ENCODE data around the gene CAD.
"Not testable (repeated sequence)": the region's sequence is repeated elsewhere in the genome, so short reads cannot be mapped to it uniquely, and the experiment has no call there.

CAD gene

DNA sequence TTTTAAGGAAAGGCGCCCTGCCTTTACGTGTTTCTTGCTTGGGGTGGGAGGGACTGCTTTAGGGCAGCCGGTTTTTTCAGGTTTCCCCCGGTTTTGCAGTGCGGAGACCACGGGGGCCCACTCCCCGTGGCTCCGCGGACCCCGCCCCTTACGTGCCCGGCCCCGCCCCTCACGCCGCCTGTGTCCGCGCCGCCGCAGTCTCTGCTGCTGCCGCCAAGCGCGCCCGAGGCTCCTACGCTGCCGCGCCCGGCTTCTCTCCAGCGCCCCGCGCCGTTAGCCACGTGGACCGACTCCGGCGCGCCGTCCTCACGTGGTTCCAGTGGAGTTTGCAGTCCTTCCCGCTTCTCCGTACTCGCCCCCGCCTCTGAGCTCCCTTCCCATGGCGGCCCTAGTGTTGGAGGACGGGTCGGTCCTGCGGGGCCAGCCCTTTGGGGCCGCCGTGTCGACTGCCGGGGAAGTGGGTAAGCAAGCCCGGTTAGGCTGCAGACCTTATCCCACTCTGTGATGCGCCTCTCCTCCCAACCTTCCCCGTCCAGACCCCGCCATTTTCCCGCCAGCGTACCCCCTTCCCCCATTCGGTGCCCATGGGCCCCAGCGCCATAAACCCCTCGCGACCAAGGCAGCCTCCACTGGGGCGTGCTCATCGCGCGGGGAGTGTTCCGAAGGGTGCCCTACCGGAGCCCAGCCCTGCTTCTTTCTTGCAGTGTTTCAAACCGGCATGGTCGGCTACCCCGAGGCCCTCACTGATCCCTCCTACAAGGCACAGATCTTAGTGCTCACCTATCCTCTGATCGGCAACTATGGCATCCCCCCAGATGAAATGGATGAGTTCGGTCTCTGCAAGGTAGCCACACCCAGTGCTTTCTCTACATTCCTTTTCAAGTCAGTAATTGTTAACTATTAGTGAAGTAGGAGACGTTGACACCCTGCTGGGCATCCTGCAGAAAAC, at the start of gene CAD:
Gene CAD (plus strand): TSS at position 197 of the 949 bp plus-strand sequence. CDS start 183 bp downstream, at position 380.
- peak; percentile 88 for DNase-seq

DNA sequence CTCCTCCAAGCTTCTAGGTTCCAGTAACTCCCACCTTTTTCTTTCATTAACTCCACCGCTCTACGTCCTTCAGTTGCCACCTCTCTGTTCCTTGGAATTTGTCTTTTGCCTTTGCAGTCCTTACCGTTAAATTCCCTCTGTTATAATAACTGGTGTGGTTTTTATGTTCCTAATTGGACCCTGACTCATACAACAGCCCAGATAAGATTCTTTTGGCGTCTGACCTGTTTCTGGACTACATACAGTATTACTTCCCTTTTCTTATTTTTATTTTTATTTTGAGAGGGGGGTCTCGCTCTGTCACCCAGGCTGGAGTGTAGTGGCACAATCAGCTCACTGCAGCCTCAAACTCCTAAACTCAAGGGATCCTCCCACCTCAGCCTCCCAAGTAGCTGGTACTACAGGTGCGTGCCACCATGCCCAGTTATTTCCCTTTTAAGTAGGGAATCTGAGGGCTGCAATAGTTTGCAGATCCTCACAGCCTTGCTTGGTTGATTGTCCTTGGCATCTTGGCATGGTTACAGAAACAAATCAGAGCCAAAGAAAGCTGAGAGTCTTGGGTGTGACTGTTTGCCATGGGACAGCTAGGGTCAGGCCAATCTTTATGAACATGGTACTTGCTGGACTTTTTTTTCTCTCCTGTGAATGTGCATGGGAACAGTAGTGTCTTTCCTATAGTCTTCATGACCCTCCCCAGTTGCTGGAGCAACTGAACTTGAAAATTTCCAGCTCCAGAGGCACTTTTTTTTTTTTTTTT, 46.4 kb upstream of the CAD start:
- DNase-seq: no peak

DNA sequence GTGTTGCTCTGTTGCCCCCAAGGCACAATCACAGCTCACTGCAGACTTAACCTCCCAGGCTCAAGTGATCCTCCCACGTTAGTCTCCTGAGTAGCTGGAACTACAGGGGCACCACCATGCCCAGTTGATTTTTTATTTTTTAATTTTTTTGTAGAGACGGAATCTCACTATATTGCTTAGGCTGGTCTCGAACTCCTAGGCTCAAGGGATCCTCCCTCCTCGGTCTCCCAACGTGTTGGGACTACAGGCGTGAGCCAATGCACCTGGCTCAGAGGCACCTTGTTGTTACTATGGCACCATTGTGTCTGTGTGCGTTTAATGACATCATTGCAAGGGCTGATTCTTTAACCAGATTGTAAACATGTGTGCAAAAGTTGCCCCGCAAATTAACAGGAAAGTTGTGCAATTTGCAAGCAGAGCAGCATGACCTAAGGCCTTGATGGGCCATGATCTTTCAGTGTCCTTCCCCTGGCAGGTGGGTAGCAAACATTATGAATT, 45.8 kb upstream of the CAD start:
- DNase-seq: no peak

DNA sequence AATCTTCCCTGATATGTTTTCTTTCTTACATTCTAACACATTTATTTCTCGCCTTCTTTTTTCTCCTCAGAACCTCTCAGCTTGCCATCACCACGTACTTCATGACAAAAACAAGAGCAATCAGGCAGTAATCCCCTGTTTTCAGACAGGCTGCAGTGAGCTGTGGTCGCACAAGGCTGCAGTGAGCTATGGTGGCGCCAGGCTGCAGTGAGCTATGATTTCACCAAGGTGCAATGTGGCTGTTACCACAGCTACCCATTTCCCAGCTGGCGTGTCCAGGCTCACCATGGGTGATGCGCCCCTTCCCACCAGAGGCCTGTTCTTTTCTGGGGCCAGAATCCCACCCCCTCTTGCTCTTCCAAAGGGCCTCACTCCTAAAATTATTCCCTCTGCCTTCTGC, 42.5 kb upstream of the CAD start:
- DNase-seq: no peak

DNA sequence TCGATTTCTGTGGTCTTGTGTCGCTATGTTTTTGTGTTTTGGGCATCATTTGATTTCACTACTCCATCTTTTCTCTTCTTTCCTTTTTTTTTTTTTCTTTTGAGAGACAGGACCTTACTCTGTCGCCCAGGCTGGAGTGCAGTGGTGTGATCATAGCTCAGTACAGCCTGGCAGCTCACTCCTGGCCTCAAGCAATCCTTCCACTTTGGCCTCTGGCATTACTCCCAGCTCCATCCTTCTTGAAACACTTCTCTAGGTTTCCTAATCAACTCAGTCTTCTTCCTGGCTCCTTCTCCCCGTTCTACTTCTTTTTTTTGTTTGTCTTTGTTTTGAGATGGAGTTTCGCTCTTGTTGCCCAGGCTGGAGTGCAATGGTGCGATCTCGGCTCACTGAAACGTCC, 41.8 kb upstream of the CAD start:
- no peak for DNase-seq

DNA sequence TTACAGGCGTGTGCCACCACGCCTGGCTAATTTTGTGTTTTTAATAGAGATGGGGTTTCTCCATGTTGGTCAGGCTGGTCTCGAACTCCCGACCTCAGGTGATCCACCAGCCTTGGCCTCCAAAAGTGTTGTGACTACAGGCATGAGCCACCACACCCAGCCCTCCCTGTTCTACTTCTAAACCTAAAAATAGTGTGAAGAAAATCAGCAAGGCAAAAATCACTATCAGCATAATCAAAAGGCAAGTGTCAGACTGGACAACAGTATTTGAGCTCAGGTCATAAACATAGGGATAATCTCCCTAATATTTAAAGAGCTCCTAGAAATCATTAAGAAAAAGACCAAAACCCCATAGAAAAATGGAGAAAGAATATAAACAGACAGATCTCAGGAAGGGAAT, 41.4 kb upstream of the CAD start:
- DNase-seq: not testable (repeated sequence)

DNA sequence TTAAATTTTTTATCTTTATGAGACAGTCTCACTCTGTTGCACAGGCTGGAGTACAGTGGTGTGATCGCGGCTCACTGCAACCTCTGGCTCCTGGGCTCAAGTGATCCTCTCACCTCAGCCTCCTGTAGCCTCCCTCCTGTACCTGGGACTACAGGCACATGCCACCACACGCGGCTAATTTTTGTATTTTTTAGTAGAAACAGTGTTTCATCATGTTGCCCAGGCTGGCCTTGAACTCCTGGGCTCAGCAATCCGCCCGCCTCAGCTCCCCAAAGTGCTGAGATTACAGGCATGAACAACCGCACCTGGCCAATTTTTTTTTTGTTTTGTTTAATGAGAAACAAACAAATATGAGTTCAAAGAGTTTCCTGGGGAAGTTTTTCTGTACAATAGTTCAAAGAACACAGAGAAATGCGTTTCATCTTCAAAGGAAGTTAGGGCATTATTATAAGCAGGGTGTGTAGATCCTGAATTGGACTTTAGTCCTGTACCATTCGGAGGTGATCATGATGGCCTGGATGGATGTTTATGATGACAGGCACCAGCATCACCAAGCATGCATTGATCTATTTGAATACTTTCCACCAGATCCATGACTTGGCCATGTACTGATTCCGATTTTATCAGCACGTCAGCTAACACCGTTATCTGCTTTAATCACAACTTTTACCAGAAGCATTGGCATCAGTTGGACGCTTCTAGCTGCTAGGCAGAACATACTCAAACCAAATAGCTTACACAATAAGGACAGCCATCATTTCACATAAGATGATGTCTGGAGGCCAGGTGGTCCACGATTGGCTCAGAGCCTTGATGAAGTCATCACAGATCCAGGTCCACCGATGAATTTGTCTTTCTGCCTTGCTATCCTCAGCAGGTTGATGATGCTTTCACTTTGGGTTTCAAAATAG, 39.5 kb upstream of the CAD start:
- no peak for DNase-seq

DNA sequence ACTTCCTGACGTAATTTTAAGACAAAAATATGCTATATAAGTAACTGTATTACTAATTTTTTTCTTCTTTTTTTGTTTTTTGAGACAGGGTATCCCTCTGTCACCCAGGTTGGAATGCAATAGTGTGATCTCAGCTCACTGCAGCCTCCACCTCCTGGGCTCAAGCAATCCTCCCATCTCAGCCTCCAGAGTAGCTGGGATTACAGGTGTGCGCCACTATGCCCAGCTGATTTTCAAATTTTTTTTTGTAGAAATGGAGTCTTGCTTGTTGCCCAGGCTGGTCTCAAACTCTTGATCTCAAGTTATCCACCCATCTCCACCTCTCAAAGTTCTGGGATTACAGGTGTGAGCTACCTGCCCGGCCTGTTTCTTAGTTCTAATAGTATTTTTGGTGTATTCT, 38.7 kb upstream of the CAD start:
- DNase-seq: no peak

DNA sequence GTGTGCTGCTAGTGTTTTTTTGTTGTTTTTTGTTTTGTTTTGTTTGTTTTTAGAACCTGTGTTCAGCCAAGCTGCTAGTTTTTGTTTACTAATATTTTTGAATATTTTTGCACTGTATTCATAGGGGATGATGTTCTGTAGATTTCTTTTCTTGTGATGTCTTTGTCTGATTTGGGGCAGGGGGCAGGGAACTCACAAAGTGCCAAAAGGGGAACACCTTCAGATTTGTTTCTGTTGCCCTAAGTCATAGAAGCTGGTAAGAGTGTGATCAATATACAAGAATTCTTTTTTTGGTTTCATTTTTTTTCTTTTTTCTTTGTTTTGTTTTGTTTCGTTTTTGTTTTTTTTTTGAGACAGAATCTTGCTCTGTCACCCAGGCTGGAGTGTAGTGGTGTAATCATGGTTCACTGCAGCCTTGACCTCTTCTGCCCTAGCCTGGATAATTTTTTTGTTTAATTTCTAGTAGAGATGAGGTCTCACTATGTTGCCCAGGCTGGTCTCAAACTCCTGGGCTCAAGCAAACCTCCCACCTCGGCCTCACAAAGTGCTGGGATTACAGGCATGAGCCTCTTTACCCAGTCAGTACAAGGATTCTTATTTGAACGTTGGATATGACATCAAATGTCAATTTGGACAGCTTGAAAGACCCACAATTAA, 37.7 kb upstream of the CAD start:
- DNase-seq: no peak

DNA sequence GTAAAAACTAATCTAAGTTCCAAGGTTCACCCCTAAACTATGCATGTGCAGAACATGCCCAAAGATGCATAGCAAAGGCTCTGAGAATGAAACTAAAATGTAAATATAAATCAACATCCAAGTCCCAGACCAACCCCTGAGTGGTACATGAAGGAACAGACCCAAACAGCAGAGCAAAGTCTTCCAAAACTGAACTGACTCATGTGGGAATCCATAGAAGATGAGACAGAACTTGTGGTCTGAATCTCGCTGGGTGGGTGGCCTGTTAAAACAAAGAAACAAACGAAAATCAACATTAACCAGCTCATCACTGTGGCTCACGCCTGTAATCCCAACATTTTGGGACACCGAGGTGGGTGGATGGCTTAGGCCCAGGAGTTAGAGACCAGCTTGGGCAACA, 34.8 kb upstream of the CAD start:
- DNase-seq: no peak

DNA sequence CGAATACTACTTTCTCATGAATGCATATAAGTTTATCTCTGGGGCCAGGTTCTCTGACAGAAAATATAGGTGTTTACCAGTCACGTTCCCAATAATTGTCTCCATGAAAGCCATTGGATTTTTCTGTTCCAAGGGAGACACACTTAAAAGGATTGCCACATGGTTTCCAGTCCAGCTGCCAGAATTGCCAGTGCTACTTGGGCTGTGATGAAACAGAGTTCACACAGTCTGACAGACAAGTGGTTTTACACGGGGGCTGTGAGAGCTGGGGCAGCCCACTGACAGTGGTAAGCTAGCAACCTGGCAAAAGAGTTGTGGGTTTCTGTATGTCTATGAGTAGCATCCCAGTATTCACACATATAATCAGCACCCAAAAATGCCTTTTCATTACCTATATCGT, 33.1 kb upstream of the CAD start:
- no peak for DNase-seq

DNA sequence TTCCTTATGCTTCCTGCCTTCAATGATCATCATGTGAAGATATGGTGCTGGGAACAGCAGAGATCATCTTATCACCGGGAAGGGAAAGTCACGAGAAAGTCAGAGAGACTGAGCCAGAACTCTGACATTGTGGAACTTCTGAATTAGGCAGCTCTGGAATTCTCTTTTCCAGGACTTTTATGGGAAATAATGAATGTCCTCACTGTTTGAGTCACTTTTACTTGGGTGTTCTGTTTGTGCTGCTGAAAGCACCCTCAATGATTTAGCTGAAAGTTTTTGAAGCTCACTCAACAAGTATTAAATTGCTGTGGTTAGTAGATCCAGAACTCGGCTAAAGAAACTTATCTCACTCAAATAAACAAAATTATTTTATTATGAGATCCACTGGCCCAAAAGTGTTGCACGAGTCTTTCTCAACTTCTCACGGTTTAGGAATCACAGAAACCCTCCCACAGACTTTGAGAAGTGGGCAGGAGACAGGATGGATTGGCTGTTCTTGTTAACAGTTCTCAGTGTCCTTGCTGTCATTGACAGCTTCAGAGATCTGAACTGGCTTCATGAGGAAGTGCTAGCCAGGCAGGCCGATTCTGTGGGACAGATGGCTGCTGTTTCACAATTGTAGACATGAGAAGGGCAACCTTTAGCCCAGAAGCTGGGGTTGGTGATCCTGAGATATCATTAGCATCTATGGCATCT, 31.7 kb upstream of the CAD start:
- DNase-seq: no peak

DNA sequence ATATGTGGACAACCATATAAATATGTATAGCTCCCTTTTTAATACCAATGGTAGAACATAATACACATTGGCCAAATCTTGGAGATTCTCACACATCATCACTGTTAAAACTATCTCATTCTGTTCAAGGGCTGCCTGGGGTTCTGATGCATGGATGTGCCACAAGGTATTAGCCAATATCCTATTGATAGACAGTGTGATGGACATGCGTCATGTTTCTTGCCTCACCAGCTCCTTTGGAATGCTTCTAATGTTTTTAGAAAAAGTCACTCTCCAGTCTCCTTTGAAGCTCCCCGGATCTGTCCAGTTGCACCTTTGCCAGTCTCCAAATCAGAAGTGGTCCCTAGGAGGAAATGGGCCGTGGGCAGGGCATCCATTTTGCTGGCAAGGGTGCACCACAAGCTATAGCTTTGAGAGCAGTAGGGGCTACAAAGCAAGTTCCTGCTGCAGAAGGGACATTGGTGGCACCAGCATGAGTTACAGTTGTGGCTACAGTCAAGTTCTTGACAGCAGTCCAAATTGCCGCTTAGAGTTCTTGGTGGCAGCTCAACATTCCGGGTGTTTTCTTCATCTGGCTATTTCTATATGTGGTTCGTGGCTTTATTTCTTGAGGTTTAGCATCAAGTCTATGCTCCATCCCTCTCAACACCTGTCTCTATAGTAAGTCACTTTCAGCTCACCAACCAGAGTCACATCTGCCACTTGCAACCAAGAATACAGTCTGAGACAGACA, 30.4 kb upstream of the CAD start:
- no peak for DNase-seq

DNA sequence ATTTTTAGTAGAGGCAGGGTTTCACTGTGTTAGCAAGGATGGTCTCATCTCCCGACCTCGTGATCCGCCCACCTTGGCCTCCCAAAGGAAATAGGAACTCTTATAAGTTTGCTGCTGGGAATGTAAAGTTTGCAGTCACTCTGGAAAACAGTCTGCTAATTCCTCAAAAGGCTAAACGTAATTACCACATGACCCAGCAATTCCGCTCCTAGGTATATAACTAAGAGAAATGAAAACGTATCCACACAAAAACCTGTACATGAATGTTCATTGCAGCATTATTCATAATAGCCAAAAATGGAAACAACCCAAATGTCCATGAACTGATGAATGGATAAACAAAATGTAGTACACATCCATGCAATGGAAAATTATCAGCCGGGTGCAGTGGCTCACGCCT, 27.2 kb upstream of the CAD start:
- DNase-seq: no peak

DNA sequence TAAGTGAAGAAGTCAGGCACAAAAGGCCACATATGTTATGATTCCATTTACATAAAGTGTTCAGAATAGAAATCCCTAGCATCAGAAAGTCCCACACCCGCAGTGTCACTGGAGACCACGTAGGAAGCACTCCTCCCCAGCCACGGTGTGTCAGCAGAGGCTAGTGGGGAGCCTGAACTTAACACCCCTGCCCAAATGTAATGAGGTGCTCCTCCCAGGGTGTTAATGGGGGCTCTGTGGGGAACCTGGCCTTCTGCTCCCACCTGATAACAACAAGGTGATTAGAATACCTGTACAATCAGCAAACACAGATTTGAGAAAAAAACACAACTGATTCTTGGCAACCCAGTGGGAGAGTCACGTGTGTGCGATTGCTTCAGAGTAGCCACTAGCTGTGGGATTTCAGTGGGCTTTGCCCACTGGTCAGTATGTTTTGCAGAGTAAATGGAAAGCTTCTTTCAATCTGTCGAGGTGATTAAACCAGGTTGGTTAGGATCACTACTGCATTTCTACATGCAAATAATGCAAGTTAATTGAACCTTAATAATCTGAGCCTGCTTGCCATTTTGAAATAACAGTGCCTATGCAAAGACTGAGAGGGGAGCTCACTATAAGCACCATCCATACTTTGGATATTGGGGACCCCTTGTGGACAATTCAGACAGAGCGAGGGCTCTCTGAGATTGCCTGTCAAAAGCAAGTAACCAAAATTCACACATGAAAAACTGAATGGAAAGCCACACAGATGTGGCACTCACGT, 25.9 kb upstream of the CAD start:
- no peak for DNase-seq

DNA sequence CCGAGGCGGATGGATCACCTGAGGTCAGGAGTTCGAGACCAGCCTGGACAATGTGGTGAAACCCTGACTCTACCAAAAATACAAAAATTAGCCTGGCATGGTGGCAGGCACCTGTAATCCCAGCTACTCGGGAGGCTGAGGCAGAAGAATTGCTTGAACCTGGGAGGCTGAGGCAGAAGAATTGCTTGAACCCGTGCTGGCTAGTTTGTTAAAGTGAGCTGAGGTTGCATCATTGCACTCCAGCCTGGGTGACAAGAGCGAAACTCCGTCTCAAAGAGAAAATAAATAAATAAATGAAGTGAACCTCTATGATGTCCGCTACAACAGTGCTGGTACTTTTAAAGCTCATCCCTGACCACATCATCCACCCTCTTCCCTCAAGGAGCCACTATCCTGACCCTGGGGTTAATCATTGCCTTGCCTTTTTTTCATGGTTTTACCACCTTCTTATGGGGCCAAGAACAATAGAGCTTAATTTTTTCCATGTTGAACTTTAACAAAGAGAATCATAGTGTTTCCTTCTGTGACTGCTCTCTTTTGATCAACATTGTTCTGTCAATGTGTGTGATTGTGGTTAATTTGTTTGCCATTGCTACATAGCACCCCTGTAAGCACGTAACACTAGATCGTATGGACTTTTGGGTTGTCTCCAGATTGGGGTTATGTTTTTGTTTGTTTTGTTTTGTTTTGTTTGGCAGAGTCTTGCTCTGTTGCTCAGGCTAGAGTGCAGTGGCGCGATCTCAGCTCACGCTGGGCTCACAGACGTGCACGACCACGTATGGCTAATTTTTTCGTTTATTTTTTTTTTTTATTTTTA, 22.4 kb upstream of the CAD start:
- DNase-seq: no peak

DNA sequence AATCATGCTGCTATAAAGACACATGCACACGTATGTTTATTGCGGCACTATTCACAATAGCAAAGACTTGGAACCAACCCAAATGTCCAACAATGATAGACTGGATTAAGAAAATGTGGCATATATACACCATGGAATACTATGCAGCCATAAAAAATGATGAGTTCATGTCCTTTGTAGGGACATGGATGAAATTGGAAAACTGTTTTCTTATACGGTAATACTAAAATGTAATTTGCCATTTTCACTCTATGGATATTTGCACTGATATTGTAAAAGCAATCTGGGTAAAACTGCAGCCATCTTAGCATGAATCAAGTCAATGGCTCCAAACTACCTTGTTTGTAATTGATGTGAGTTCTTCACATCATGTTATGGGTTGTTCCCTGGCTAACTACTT, 21.4 kb upstream of the CAD start:
- DNase-seq: not testable (repeated sequence)

DNA sequence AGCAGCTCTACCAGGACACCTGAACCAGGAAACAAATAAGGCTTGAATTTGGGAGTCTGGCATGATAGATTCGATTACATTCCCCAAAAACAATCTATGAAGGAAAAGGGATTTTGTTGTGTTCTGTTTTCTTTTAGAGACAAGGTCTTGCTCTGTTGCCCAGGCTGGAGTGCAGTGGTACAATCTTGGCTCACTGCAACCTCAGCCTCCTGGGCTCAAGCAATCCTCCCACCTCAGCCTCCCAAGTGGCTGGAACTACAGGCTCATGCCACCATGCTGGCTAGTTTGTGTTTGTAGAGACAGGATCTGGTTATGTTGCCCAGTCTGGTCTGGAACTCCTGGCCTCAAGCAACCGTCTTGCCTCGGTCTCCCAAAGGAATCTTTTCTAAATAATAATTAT, 19.1 kb upstream of the CAD start:
- not testable (repeated sequence) for DNase-seq

DNA sequence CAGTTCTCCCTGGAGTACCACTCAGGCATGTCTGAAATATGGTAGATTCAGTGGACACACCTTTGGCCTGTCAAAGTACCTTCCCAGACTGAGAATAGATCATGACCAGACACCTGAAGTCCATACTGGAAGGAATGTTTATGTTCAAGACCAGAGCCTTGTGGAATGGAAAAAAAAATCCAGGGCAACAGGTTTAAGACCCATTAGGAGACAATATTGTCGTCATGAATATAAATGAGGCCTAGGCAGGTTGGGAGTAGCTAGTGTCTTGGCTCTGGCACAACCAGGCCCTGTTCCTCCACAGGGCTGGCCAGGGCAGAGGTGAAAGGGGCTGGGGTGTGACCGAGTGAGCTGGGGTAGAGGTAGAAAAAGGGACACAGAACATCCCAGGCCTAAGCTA, 18.5 kb upstream of the CAD start:
- no peak for DNase-seq

Data from activated T-cell treated with anti-CD3 and anti-CD28 coated beads, Interleukin-2, amount 50 U/mL, for 1 hour (primary cell).